Heart left ventricle (tissue), 13 donors: Measurements from ENCODE around the gene CANT1.

Experiments
- POLR2A ChIP-seq, 2 donors: fragments of 450-650 bp; IDR thresholded peaks; one replicate each; pipeline ENCODE4 v1.6.1; 2017; ENCODE audit warnings: antibody characterized with exemption in 2 of 2, mild to moderate bottlenecking in 2 of 2, moderate library complexity in 2 of 2
- TF ChIP-seq, protein P1 (sequence below), 12 donors: fragments of 200-600 bp; sonication (generic) in 4 of 12; IDR thresholded peaks; one replicate each; pipeline versions ENCODE4 v1.5.0 to v1.8.0; 2018 to 2022; ENCODE audit warnings: antibody characterized with exemption in 12 of 12, mild to moderate bottlenecking in 5 of 12
- donor health status: ischemic (EF 13 %, LVEDD 7.1; RV severe dilation, severe dysfunction).
- donor health status: DM: no; HTN: yes; CAD: no.
- donor health status: DM: no; HTN: no; CAD: no.
- donor health status: ischemic (EF 25% LVEDD 6.9; RV normal size, moderate dysfunction).
- donor health status: ischemic (EF 25% LVEDD 5.7; RV mildly dilated, moderate dysfunction).
- donor health status: ischemic (EF 35%, LVEDD 5.7; RV mildly dilated, moderate dysfunction).
- donor health status: nonischemic (EF 11% LVEDD 7.7; RV severe dilation, severe dysfunction).
- donor health status: DM: yes; HTN: yes; CAD: no.
- donor health status: PGD.
- donor health status: ischemic (EF 29% LVEDD 5.4; RV normal size, mild dysfunction).
- donor health status: nonischemic (EF 23%, LVEDD 6.1; RV moderate dilation, normal function).

DNA sequence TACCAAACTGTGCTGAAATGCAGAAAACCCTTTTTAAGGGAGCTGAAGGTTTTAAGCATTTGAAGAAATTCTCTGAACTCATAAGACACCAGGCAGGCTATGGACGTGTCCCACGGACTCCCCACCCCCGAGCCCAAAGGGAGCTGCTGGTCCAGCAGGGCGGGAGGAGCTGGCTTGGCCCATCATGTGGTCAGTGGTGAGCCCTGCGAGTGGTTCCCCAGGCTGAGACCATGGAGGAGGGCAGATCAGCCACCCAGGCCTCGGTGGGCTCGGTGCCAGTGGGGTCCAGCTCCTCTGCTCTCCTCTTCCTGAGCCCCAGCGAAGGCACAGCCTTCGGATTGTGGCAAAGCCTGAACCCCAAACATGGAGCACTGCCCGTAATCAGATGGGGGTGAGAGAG is 56.9 kb downstream of the CANT1 start:
- TF ChIP-seq, protein P1, sequence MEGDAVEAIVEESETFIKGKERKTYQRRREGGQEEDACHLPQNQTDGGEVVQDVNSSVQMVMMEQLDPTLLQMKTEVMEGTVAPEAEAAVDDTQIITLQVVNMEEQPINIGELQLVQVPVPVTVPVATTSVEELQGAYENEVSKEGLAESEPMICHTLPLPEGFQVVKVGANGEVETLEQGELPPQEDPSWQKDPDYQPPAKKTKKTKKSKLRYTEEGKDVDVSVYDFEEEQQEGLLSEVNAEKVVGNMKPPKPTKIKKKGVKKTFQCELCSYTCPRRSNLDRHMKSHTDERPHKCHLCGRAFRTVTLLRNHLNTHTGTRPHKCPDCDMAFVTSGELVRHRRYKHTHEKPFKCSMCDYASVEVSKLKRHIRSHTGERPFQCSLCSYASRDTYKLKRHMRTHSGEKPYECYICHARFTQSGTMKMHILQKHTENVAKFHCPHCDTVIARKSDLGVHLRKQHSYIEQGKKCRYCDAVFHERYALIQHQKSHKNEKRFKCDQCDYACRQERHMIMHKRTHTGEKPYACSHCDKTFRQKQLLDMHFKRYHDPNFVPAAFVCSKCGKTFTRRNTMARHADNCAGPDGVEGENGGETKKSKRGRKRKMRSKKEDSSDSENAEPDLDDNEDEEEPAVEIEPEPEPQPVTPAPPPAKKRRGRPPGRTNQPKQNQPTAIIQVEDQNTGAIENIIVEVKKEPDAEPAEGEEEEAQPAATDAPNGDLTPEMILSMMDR (IDR thresholded peaks at IDR 0.05), result no peak
- TF ChIP-seq POLR2A (IDR thresholded peaks at IDR 0.05), result no peak
